GM12864 (cell line): Measurements from ENCODE around the gene MROH2A.

Experiments used
- DNase-seq: peaks from one replicate; pipeline ENCODE4 v3.0.0-alpha.2; 2011; ENCODE audit warnings: low read depth
- H3K4me3 ChIP-seq: 2 replicates; pipeline ENCODE4 v1.5.1; 2011; ENCODE audit warnings: mild to moderate bottlenecking, low read depth, low read length, control low read depth
- TF ChIP-seq, protein P1 (sequence below): IDR thresholded peaks from 2 replicates; pipeline ENCODE4 v1.5.1; 2011; ENCODE audit warnings: low read depth, mild to moderate bottlenecking, moderate library complexity, low read length, control low read depth, inconsistent platforms; ENCODE audit errors: missing control alignments

MROH2A gene

DNA sequence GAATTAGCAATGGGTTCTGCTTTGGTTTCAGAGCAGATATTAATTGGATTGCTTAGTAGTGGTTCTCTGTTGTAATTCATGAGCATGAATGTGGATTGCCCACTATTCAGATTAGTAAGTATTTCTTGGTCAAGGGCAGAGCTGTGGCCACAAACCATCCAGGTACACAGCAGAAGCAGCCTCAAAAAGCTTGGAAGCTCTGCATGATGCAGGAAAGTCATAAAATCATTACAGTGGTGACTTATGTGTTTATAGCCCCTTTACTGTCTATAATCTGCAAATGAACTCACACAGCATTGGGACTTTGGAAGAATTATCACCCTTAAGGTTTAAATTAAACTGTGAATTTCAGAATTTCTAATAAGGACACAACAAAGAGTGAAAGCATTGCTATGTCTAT, 20.0 kb upstream of the MROH2A start:
- TF ChIP-seq, protein P1, sequence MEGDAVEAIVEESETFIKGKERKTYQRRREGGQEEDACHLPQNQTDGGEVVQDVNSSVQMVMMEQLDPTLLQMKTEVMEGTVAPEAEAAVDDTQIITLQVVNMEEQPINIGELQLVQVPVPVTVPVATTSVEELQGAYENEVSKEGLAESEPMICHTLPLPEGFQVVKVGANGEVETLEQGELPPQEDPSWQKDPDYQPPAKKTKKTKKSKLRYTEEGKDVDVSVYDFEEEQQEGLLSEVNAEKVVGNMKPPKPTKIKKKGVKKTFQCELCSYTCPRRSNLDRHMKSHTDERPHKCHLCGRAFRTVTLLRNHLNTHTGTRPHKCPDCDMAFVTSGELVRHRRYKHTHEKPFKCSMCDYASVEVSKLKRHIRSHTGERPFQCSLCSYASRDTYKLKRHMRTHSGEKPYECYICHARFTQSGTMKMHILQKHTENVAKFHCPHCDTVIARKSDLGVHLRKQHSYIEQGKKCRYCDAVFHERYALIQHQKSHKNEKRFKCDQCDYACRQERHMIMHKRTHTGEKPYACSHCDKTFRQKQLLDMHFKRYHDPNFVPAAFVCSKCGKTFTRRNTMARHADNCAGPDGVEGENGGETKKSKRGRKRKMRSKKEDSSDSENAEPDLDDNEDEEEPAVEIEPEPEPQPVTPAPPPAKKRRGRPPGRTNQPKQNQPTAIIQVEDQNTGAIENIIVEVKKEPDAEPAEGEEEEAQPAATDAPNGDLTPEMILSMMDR, result no peak
- no peak overlapping the region for H3K4me3 ChIP-seq
- DNase-seq, result no peak

DNA sequence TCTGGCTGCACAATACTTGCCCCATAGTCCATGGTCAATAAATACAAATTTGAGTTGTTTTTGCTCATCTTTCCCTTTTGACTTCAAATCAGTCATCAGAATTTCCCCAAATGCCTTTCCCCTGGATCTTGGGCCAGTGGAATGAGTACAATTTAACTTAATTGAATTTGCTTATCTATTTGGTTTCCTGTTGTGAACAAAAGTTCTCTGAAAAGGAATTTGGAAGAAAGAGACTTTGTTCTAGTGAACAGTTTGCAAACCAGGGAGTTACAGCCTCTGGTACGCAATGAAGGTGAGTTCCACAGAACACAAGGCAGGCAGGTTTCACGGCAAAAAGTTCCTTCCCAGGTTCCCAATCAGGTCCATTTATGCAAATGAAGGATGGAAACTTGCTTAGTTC, 19.3 kb upstream of the MROH2A start:
- DNase-seq, result no peak
- no peak overlapping the region for H3K4me3 ChIP-seq
- TF ChIP-seq, protein P1, result no peak

DNA sequence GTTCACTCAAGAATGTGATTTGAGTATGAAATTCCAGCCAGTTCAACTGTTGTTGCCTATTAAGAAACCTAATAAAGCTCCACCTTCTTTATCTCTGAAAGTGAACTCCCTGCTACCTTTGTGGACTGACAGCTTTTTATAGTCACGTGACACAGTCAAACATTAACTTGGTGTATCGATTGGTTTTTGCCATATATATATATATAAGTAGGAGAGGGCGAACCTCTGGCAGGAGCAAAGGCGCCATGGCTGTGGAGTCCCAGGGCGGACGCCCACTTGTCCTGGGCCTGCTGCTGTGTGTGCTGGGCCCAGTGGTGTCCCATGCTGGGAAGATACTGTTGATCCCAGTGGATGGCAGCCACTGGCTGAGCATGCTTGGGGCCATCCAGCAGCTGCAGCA, 18.1 kb upstream of the MROH2A start, which contains the start of gene UGT1A1:
TSS of gene UGT1A1 (plus strand) at position 228 of the 400 bp plus-strand sequence. CDS start at position 246, 18 bp downstream.
- TF ChIP-seq, protein P1, result no peak
- H3K4me3 ChIP-seq, result no peak within 1 kb of the TSS
- no peak for DNase-seq

DNA sequence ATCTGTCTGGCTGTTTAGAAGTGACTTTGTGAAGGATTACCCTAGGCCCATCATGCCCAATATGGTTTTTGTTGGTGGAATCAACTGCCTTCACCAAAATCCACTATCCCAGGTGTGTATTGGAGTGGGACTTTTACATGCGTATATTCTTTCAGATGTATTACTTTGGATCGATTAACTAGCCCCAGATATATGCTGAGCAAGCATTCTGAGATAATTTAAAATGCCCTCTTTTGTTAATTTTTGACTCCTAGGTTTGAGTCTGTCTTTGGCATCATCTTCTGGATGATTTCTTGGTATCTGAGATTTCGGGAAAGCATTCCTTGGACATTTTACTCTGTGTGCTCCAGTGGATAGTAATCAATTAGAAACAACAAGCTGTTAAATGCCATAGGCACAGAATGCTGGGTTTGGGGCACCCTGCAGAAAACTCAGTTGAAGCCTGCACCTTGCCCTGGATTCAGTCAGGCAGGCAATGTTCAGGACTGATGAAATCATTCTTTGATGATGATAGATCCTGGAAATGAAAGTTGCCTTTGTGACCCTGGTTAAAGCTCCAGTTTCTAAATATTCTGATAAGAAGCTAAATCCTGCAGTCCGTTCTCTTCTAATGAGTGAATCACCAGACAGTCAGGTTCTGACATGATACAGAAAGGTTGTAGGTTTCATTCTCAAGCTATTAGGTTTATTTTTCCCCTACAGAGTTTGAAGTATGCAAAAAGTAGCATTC, 16.9 kb upstream of the MROH2A start:
- no peak for DNase-seq
- TF ChIP-seq, protein P1, result no peak
- no peak overlapping the region for H3K4me3 ChIP-seq

DNA sequence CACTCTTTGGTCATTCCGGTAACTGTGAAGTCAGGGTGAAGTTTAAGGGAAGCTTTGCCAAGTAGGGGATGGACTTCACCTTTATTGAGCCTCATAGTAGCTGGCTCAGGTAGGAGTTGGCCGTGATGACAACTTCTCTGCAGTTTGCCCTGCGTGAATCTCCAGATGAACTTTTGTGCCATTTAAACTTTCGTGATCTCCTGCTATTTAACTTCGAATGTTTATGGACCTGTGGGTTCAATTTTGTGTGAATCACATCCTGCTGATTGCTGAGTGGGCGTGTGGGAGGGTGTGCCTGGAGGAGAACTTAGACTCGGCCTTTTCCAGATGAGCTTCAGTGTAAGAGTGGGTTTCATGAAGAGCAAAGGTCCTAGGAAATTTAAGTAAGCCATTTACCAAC, 13.9 kb upstream of the MROH2A start:
- no peak for DNase-seq
- H3K4me3 ChIP-seq, result no peak overlapping the region
- TF ChIP-seq, protein P1, result no peak

DNA sequence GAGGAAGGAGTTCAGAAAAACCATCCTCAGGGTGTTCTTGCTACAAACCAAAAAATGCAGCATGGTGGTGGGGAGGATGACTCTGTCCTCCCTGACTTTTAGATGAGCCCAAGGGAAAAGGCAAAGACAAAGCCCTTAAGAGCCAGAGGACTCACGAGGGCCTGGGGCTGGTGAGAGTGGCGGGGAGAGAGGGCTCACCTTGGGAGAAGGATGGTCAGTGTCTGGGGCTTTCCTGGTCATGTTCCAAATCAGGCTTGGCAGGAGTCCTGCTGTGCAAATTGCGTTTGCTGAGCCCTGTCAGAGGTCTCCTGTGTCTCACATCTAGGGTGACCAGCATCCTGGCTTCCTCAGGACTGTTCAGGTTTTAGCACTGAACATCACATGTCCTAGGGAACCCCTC, 13.4 kb upstream of the MROH2A start:
- TF ChIP-seq, protein P1, result no peak
- DNase-seq, result no peak
- H3K4me3 ChIP-seq, result no peak overlapping the region

DNA sequence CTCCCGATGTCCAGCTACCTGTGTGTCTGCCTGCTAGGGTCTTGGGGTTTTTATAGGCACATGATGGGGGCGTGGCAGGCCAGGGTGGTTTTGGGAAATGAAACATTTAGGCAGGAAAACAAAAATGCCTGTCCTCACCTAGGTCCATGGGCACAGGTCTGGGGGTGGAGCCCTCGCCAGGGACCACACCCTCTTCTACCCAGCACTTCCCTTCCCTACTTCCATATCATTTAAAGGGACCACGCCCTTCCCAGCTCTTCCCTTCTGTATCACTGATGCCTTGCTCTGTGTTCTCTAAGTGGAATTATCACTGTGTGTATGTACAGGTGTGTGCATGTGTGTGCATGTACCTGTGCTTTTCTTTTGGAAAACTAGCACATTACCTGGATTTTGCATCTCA, 11.7 kb upstream of the MROH2A start:
- TF ChIP-seq, protein P1, result no peak
- H3K4me3 ChIP-seq, result no peak overlapping the region
- DNase-seq, result no peak
